A549 treated with Mapracorat at 1 μM for 4 hours (cell line): Measurements from ENCODE around the gene KRT6A. TPM values are rescaled to one million over a fixed set of nuclear protein-coding genes. Genes with fewer than 3 reads are reported as not detected.

Experiments used
- total RNA-seq: library from RNA; stranded (reverse); fragments of 200-300 nt; extraction: Qiagen RNA extraction; gene quantifications from 5 replicates; pipeline ENCODE4 v1.2.3, GENCODE V29; 2022

The KRT6A gene
- total RNA-seq: 8.1 to 10.8 TPM (median 8.4 TPM) in 5 replicates

GRCh38 chr12:52493172-52493571 lies at the start of gene KRT6A:
Gene KRT6A, minus strand, starts transcription at chr12:52493257. Its CDS starts 69 bp downstream, at chr12:52493188.

GRCh38 chr12:52519826-52520662 lies 27.0 kb upstream of the KRT6A start, which contains the start of gene KRT5:
Gene KRT5, minus strand, starts transcription at chr12:52520394. Its CDS starts 98 bp downstream, at chr12:52520296.

GRCh38 chr12:52473768-52474167 lies 19.3 kb downstream of the KRT6A start, which contains the start of gene KRT6C:
Gene KRT6C, minus strand, starts transcription at chr12:52473805. Its CDS starts 68 bp downstream, at chr12:52473737.

GRCh38 chr12:52452101-52452500 lies 41.0 kb downstream of the KRT6A start, which contains the start of gene KRT6B:
Gene KRT6B, minus strand, starts transcription at chr12:52452146. Its CDS starts 68 bp downstream, at chr12:52452078.

Other genes with a start within 250 kb of the KRT6A start
- gene KRT86, start 218.6 kb downstream of the KRT6A start, total RNA-seq: 23.1 to 49.2 TPM (median 47.0 TPM) in 5 replicates
- 3,076 to 4,171 TPM (median 4,026 TPM) in 5 replicates for gene KRT81, start 201.7 kb downstream of the KRT6A start, total RNA-seq
- 2.4 to 6.6 TPM (median 6.0 TPM) in 5 replicates for gene KRT83, start 171.9 kb downstream of the KRT6A start, total RNA-seq
- gene KRT85, start 125.8 kb downstream of the KRT6A start, total RNA-seq: 0.06 to 0.08 TPM (median 0.07 TPM) in 4 of 5 replicates, not detected in the other
- not detected in 5 replicates for gene KRT84, start 107.6 kb downstream of the KRT6A start, total RNA-seq
- not detected in 5 replicates for gene KRT82, start 86.9 kb downstream of the KRT6A start, total RNA-seq
- 0.07 to 0.14 TPM (median 0.10 TPM) in 4 of 5 replicates, not detected in the other for gene KRT75, start 58.9 kb downstream of the KRT6A start, total RNA-seq
- gene KRT6B, start 41.1 kb downstream of the KRT6A start, total RNA-seq: 0.07 TPM in 1 of 5 replicates, not detected in the others
- not detected in 5 replicates for gene KRT6C, start 19.5 kb downstream of the KRT6A start, total RNA-seq
- gene KRT5, start 27.1 kb upstream of the KRT6A start, total RNA-seq: 0.26 to 0.79 TPM (median 0.62 TPM) in 5 replicates
- gene KRT71, start 59.9 kb upstream of the KRT6A start, total RNA-seq: not detected in 5 replicates
- gene KRT74, start 80.6 kb upstream of the KRT6A start, total RNA-seq: not detected in 5 replicates
- gene KRT72, start 108.2 kb upstream of the KRT6A start, total RNA-seq: not detected in 5 replicates
- gene KRT73, start 125.3 kb upstream of the KRT6A start, total RNA-seq: 0.06 TPM in 1 of 5 replicates, not detected in the others
- gene KRT2, start 159.0 kb upstream of the KRT6A start, total RNA-seq: not detected in 5 replicates
- not detected in 5 replicates for gene KRT1, start 187.2 kb upstream of the KRT6A start, total RNA-seq
- not detected in 5 replicates for gene KRT77, start 210.3 kb upstream of the KRT6A start, total RNA-seq